ENCODE measurements around the gene SLC9A3.
"Not testable (repeated sequence)": the region's sequence is repeated elsewhere in the genome, so short reads cannot be mapped to it uniquely, and the experiment has no call there.

The SLC9A3 gene

GRCh38 chr5:474840-475661, 49.2 kb downstream of the SLC9A3 start:
- no peak for DNase-seq (ENCODE audit: low spot score)

- DNase-seq (ENCODE audit: low spot score) = not testable (repeated sequence)
Measured at GRCh38 chr5:474232-474839, 49.9 kb downstream of the SLC9A3 start.

GRCh38 chr5:473551-474192, 50.6 kb downstream of the SLC9A3 start:
- peak; percentile 46 for DNase-seq (ENCODE audit: low spot score)

GRCh38 chr5:472656-473550, 51.3 kb downstream of the SLC9A3 start:
- peak; percentile 99 for DNase-seq (ENCODE audit: low spot score)

- DNase-seq (ENCODE audit: low spot score) = no peak
Measured at GRCh38 chr5:472076-472655, 52.1 kb downstream of the SLC9A3 start.

GRCh38 chr5:471750-472058, 52.5 kb downstream of the SLC9A3 start:
- no peak for DNase-seq (ENCODE audit: low spot score)

GRCh38 chr5:470961-471749, 53.1 kb downstream of the SLC9A3 start:
- DNase-seq (ENCODE audit: low spot score) = no peak

- DNase-seq (ENCODE audit: low spot score) = no peak
Measured at GRCh38 chr5:469752-470483, 54.3 kb downstream of the SLC9A3 start.

- no peak for DNase-seq (ENCODE audit: low spot score)
Measured at GRCh38 chr5:468401-468800, 55.8 kb downstream of the SLC9A3 start.

- no peak for DNase-seq (ENCODE audit: low spot score)
Measured at GRCh38 chr5:466661-467310, 57.5 kb downstream of the SLC9A3 start.

GRCh38 chr5:465591-466403, 58.5 kb downstream of the SLC9A3 start:
- no peak for DNase-seq (ENCODE audit: low spot score)

- no peak for DNase-seq (ENCODE audit: low spot score)
Measured at GRCh38 chr5:464843-465590, 59.2 kb downstream of the SLC9A3 start.

- DNase-seq (ENCODE audit: low spot score) = no peak
Measured at GRCh38 chr5:464446-464842, 59.8 kb downstream of the SLC9A3 start.

- peak; percentile 17 for DNase-seq (ENCODE audit: low spot score)
Measured at GRCh38 chr5:463952-464351, 60.3 kb downstream of the SLC9A3 start.

GRCh38 chr5:463301-463700, 60.9 kb downstream of the SLC9A3 start:
- DNase-seq (ENCODE audit: low spot score) = no peak

GRCh38 chr5:462051-462481, 62.2 kb downstream of the SLC9A3 start:
- DNase-seq (ENCODE audit: low spot score) = no peak

GRCh38 chr5:460273-460625, 64.0 kb downstream of the SLC9A3 start:
- DNase-seq (ENCODE audit: low spot score) = no peak

GRCh38 chr5:459562-460272, 64.5 kb downstream of the SLC9A3 start:
- DNase-seq (ENCODE audit: low spot score) = no peak
